ENCODE data around the gene DTD1.

DTD1 gene

DNA sequence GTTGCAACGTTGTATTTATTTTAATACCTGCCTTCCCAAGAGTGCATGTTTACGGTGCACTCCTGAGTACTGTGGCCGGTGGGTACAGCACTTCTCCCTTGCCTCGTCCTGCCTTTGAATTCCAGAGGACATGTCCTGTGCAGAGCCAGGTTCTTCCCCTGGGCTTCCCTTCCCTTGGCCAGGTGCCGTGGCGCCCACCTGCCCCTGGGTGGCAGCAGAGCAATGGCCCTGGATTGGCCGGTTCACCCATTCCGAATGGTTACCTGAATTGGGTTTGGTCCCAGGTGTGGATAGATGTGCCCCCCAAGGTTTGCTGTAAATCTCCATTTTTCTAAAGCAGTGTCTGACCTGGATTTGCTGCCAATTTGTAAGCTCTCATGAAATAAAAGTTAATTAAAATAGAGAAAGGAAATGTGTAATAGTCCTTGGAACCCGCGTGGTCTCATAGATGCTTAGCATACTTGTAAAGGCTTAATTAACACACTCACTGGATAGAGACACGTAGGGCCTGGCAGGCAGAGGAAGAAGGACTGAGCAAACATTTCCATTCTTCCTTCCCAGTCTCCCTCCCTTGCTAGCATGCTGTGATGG is 40.6 kb downstream of the DTD1 start:
- Histone ChIP-seq H3K4me1 (ENCODE audit: insufficient read depth, low read length, severe bottlenecking) (no peaks in the 10 kb centered on the region), H3K4me3 (ENCODE audit: low read depth, low read length, poor library complexity, severe bottlenecking) (no peak overlapping the region), H2AFZ (ENCODE audit: low read length) (no peak overlapping the region), H3K27ac (ENCODE audit: low read depth, low read length, poor library complexity, severe bottlenecking) (no peak overlapping the region), H3K9me2 (ENCODE audit: low read depth, low read length) (no peaks in the 10 kb centered on the region), H3K4me2 (ENCODE audit: low read length) (no peak overlapping the region), H3K79me2 (ENCODE audit: insufficient read depth, low read length) (no peaks in the 10 kb centered on the region), H3F3A (ENCODE audit: insufficient read depth, low read length) (no peaks in the 10 kb centered on the region), H3K36me3 (ENCODE audit: insufficient read depth, low read length) (peaks cover 7% of the 10 kb centered on the region; the same call in 1 of the 2 replicates), H3K9me3 (ENCODE audit: low read length) (no peaks in the 10 kb centered on the region), H4K20me1 (ENCODE audit: insufficient read depth, low read length) (no peaks in the 10 kb centered on the region), H3K9ac (ENCODE audit: low read length) (no peak overlapping the region), H3K27me3 (ENCODE audit: insufficient read depth, low read length) (no peaks in the 10 kb centered on the region)
- TF ChIP-seq EZH2 (IDR thresholded peaks at IDR 0.05; ENCODE audit: borderline replicate concordance, low read length): no peak
- TF ChIP-seq, protein P1, sequence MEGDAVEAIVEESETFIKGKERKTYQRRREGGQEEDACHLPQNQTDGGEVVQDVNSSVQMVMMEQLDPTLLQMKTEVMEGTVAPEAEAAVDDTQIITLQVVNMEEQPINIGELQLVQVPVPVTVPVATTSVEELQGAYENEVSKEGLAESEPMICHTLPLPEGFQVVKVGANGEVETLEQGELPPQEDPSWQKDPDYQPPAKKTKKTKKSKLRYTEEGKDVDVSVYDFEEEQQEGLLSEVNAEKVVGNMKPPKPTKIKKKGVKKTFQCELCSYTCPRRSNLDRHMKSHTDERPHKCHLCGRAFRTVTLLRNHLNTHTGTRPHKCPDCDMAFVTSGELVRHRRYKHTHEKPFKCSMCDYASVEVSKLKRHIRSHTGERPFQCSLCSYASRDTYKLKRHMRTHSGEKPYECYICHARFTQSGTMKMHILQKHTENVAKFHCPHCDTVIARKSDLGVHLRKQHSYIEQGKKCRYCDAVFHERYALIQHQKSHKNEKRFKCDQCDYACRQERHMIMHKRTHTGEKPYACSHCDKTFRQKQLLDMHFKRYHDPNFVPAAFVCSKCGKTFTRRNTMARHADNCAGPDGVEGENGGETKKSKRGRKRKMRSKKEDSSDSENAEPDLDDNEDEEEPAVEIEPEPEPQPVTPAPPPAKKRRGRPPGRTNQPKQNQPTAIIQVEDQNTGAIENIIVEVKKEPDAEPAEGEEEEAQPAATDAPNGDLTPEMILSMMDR (IDR thresholded peaks at IDR 0.05; ENCODE audit: low read length): peak; percentile 84

DNA sequence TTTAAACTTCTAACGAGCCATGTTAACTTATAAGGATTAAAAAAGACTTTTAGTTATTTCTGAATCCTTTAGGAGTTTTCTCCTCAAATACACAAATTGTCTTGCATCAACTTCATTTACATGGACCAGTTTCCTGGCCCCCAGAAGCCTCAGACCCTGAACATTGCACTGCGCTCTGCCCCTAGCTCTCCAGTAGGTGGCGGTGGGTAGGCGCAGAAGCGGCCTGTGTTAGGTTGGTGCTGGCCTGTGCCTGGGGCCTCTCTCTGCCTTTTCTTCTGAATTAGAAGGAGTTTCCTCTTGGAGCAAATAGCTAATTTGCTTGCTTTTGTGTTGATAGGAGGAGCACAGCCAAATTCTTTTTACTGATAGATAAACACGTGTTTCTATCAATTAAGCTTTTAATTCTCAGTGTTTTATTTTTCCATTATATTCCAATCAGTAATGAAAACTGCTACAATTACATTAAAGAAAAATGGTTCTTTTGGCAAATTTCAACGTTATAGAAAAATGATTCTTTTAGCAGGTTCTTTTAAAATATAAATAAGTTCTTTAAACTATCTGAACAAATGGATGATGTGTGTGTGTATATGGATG is 44.4 kb downstream of the DTD1 start:
- Histone ChIP-seq H3K9ac (ENCODE audit: low read length) (no peak overlapping the region), H3K36me3 (ENCODE audit: insufficient read depth, low read length) (peaks cover 7% of the 10 kb centered on the region; the same call in 1 of the 2 replicates), H3K79me2 (ENCODE audit: insufficient read depth, low read length) (no peaks in the 10 kb centered on the region), H3K27me3 (ENCODE audit: insufficient read depth, low read length) (no peaks in the 10 kb centered on the region), H3K9me2 (ENCODE audit: low read depth, low read length) (no peaks in the 10 kb centered on the region), H3K9me3 (ENCODE audit: low read length) (no peaks in the 10 kb centered on the region), H3K4me3 (ENCODE audit: low read depth, low read length, poor library complexity, severe bottlenecking) (no peak overlapping the region), H3K27ac (ENCODE audit: low read depth, low read length, poor library complexity, severe bottlenecking) (no peak overlapping the region), H3K4me2 (ENCODE audit: low read length) (no peak overlapping the region), H3K4me1 (ENCODE audit: insufficient read depth, low read length, severe bottlenecking) (no peaks in the 10 kb centered on the region), H4K20me1 (ENCODE audit: insufficient read depth, low read length) (no peaks in the 10 kb centered on the region), H2AFZ (ENCODE audit: low read length) (no peak overlapping the region), H3F3A (ENCODE audit: insufficient read depth, low read length) (no peaks in the 10 kb centered on the region)
- TF ChIP-seq EZH2 (IDR thresholded peaks at IDR 0.05; ENCODE audit: borderline replicate concordance, low read length): no peak
- TF ChIP-seq, protein P1 (IDR thresholded peaks at IDR 0.05; ENCODE audit: low read length): peak; percentile 98

DNA sequence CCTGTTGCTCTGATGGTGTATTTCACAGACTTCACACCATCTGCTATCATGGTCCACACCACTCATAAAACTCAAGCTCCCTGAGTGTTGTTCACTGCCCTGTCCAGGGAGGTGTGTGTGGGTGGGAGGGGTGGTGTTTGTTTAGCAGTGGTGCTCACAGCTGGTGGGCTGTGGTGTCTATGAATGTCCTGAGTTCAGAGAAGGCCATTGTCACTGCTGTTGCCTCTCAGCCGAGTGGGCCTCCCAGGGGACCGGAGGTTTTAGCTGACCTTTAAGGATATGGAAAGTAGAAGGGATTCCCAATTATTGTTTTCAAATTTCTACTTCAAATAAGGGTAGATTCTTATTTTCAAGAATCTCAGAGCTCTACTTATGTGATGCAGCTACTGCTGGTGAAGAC is 45.6 kb downstream of the DTD1 start:
- Histone ChIP-seq H3K4me1 (ENCODE audit: insufficient read depth, low read length, severe bottlenecking) (no peaks in the 10 kb centered on the region), H3K9ac (ENCODE audit: low read length) (no peak overlapping the region), H3K27me3 (ENCODE audit: insufficient read depth, low read length) (no peaks in the 10 kb centered on the region), H3K79me2 (ENCODE audit: insufficient read depth, low read length) (no peaks in the 10 kb centered on the region), H3K4me3 (ENCODE audit: low read depth, low read length, poor library complexity, severe bottlenecking) (no peak overlapping the region), H3K36me3 (ENCODE audit: insufficient read depth, low read length) (peaks cover 7% of the 10 kb centered on the region; the same call in 1 of the 2 replicates), H4K20me1 (ENCODE audit: insufficient read depth, low read length) (no peaks in the 10 kb centered on the region), H3K27ac (ENCODE audit: low read depth, low read length, poor library complexity, severe bottlenecking) (no peak overlapping the region), H3K9me3 (ENCODE audit: low read length) (no peaks in the 10 kb centered on the region), H3F3A (ENCODE audit: insufficient read depth, low read length) (no peaks in the 10 kb centered on the region), H3K9me2 (ENCODE audit: low read depth, low read length) (no peaks in the 10 kb centered on the region), H3K4me2 (ENCODE audit: low read length) (no peak overlapping the region), H2AFZ (ENCODE audit: low read length) (no peak overlapping the region)
- no peak for TF ChIP-seq EZH2 (IDR thresholded peaks at IDR 0.05; ENCODE audit: borderline replicate concordance, low read length)
- TF ChIP-seq, protein P1 (IDR thresholded peaks at IDR 0.05; ENCODE audit: low read length): no peak
